GM21367 (cell line): ENCODE data around the gene FBN2.
"Not testable (repeated sequence)": the region's sequence is repeated elsewhere in the genome, so short reads cannot be mapped to it uniquely, and the experiment has no call there.

Experiments used
- ATAC-seq: cut with Tn5 transposase; IDR thresholded peaks from one replicate; pipeline ENCODE4 v1.9.1; 2021; ENCODE audit not compliant: unreplicated experiment

Gene FBN2

DNA sequence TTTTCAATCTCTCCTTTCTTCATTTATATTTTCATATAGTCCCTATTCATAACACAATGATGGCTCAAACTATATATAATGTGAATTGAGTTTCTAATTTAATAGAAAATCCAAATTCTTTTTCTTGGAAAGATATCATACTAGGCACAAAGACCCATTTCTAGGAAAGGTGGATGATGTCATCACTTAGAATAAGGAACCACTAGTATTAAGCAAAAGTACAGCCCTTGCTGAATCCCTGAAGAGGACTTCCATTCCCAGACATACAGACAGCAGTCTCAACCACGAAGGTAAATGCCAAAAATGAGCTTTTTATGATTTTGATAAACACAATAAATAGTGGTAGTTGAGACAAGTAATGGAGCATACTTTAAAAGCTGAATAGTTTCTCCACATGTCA is 210.0 kb downstream of the FBN2 start:
- no peak for ATAC-seq

GRCh38 chr5:128321418-128321817 is 216.6 kb downstream of the FBN2 start:
- ATAC-seq: not testable (repeated sequence)

DNA sequence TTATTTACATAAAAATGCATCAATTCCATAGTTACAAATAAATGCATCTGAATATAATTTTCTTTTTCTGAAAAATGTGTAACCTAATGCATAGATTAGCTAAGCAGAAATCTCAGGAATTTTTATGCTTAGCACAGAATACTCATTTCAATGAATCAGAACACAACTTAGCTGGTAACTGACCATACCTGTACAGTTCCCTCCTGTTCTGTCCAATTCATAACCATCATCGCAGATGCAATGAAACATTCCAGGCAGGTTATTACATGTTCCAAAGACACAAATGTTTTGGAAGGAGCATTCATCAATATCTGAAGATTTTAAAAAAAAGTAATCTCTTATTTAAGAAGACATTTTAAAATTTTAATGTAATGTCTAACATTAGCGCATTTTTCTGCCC is 219.4 kb downstream of the FBN2 start:
- ATAC-seq: no peak

GRCh38 chr5:128317481-128317880 is 220.6 kb downstream of the FBN2 start:
- no peak for ATAC-seq

- ATAC-seq: no peak
Measured at GRCh38 chr5:128315671-128316070, 222.4 kb downstream of the FBN2 start.

DNA sequence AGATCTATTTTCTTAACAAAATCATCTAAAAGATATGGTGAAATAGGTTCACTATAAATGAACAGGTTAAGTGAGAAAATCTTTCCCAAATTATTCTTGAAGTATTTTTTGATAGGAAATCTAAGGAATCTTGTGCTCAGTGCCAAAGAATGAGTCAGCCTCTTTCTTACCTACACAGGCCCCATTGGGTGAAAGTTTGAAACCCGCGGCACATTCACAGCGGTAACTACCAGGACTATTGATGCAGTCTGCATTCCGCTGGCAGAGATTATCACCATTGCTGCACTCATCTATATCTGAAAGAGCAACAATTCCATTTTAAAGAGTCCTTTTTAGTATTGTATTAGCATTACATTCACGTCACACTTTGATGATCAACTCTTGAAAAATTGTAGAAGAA is 232.7 kb downstream of the FBN2 start:
- ATAC-seq: no peak

- no peak for ATAC-seq
Measured at GRCh38 chr5:128304791-128305190, 233.3 kb downstream of the FBN2 start.

GRCh38 chr5:128304088-128304487 is 234.0 kb downstream of the FBN2 start:
- no peak for ATAC-seq

- no peak for ATAC-seq
Measured at GRCh38 chr5:128303593-128303992, 234.5 kb downstream of the FBN2 start.

GRCh38 chr5:128300181-128300580 is 237.9 kb downstream of the FBN2 start:
- ATAC-seq: no peak

GRCh38 chr5:128290152-128290858 is 247.7 kb downstream of the FBN2 start:
- no peak for ATAC-seq

GRCh38 chr5:128287740-128288139 is 250.3 kb downstream of the FBN2 start:
- no peak for ATAC-seq

GRCh38 chr5:128284236-128284635 is 253.8 kb downstream of the FBN2 start:
- no peak for ATAC-seq

GRCh38 chr5:128279345-128279744 is 258.7 kb downstream of the FBN2 start:
- ATAC-seq: no peak

GRCh38 chr5:128276537-128277216 is 261.4 kb downstream of the FBN2 start:
- no peak for ATAC-seq

DNA sequence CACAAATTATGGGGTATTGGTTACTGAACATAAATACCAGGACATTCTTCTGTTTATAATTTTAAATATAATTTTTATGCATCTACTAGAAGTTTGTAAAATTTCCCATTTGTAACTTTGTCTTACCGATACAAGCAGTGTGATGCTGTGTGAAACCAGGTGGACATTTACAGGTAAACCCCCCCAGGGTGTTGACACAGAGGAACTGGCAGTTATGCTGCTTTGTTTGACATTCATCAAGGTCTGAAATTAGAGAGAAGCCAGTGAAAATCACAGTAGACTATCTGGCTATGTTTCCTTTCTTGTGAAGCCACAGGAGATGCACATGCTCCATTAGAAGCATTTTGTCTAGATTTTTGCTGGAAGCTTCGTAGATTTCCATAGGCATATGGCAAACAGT is 263.6 kb downstream of the FBN2 start:
- ATAC-seq: no peak

DNA sequence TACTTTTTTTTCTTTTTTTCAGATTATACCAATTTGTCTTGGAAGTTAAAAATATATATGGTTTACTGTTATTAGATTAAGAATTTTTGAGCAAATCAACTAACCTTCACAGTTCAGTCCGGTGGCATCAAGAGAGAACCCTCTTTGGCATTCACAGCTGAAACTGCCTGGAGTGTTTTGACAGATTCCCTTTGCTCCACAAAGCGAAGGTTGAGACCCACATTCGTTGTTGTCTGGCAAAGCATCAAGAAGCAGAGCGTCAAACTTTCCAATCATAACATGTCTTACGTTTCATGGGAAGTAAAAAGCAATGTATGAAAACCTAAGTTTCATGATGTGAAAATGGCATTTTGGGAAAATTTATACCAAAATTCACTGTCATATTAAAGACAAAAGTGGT is 264.3 kb downstream of the FBN2 start:
- ATAC-seq: no peak

DNA sequence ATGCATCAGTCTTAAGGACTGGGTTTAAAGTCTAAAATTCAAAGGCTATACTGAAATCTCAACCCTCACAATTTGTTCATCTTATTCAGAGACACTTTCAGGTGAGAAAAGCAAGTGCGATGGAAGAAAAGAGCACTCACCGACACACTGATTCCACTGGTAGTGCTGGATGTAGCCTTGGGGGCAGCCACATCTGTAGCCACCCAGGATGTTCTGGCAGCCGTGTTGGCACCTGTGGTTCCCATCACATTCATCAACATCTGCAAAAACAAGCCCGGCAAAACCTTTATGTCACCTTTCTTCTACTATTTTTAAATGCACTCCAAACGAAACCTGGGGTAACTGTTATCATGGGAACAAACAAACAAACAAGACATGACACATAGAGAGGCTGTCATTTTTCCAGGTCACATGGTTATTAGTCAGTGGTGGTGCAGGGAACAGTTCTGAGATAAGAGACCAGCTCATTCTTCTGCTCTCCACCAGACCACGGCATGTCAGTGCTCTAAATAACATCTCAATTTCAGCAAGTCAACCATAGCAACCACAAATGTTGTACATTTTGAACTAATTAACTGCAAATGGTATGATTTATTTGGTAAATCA is 266.1 kb downstream of the FBN2 start:
- ATAC-seq: no peak

- ATAC-seq: no peak
Measured at GRCh38 chr5:128271071-128271470, 267.0 kb downstream of the FBN2 start.

DNA sequence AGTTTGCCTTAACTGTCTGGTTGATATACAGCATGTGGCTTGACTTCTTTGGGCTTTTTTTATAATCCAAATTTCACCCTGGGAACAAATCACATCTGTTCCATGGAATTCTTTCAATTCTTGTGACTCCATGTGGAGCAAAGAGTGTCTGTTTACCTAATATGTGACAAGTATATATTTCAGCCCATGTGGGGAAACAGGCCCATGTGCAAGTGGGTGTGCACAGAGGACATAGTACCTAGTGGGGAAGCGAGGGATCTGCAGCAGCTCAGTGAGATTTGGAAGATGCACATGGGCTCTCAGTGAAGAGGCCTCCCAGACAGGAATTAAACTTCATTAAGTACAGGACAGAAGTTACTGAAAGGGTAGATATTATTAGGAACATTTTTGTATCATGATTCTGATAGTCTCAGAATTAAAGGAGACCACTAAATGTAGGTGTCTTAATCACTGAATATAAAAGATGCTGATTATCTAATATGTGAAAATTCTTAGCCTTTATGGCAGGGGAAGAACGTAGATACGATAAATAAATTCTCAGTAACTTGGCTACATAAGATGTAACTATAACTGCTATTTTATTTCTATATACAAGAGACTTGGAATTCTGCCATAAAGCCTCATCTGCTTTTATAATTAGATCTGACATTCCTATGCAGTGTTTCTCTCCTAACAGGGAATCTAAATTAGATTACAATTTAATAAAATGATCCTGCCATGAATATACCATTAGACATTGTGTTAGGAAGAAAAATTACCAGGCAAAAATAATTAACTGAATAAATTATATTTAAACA is 273.3 kb downstream of the FBN2 start:
- ATAC-seq: no peak

DNA sequence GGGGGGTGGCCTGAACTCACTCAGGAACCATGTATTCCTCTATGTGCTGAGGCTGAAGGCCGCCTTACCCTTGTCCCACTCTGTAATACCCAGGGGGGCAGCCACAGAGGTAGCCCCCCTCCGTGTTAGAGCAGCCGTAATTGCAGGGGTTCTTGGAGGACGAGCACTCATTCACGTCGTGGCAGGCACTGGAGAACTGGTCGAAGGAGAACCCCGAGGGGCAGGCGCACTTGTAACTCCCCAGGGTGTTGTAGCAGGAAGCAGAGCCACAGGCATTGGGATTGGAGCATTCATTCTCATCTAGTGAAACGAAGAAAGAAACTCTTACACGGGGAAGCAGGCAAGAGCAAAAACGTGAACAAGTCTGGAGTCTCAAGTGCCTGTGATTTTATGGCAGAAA is 274.7 kb downstream of the FBN2 start:
- no peak for ATAC-seq

DNA sequence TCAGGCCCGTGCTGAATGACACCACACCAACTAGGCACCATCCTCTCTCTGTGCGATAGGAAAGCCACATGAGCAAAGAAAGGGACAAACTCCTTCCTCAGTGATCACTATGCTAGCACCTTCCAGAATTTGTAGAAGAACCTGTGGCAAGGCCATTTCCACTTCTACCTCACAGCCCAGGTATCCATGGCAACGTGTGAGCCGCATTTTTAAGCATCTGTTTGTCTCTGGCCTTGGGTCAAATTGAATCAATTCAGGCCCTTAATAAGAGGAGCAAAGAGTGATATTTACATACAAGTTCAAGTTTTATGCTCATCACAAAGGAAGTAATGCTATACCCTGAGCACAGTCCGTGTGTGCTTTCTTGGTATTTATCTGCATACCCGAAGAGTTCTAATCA is 275.1 kb downstream of the FBN2 start:
- ATAC-seq: no peak
